Measurements from ENCODE around the gene TOP3B.
A peak's percentile ranks its signal among the peaks of the same experiment; 100 is the strongest.

TOP3B gene

GRCh38 chr22:21982338-21982965 lies at the start of gene TOP3B:
Gene TOP3B, minus strand, starts transcription at chr22:21982787. Its CDS starts 7,078 bp downstream, at chr22:21975709.
- H3K4me3 ChIP-seq (ENCODE audit: low read depth, low read length): peak within 1 kb of the TSS; percentile 91

- H3K4me3 ChIP-seq (ENCODE audit: low read depth, low read length): no peak overlapping the region
Observed at GRCh38 chr22:22031183-22031945, 48.8 kb upstream of the TOP3B start.

GRCh38 chr22:22030493-22031182 lies 48.1 kb upstream of the TOP3B start:
- H3K4me3 ChIP-seq (ENCODE audit: low read depth, low read length): no peak overlapping the region

GRCh38 chr22:22027955-22028354 lies 45.4 kb upstream of the TOP3B start:
- H3K4me3 ChIP-seq (ENCODE audit: low read depth, low read length): no peak overlapping the region

- no peak overlapping the region for H3K4me3 ChIP-seq (ENCODE audit: low read depth, low read length)
Observed at GRCh38 chr22:22026157-22026831, 43.7 kb upstream of the TOP3B start.

- no peak overlapping the region for H3K4me3 ChIP-seq (ENCODE audit: low read depth, low read length)
Observed at GRCh38 chr22:22025320-22026156, 43.0 kb upstream of the TOP3B start.

- H3K4me3 ChIP-seq (ENCODE audit: low read depth, low read length): no peak overlapping the region
Observed at GRCh38 chr22:22024440-22024839, 41.9 kb upstream of the TOP3B start.

- no peak overlapping the region for H3K4me3 ChIP-seq (ENCODE audit: low read depth, low read length)
Observed at GRCh38 chr22:22023581-22024137, 41.1 kb upstream of the TOP3B start.

- no peak overlapping the region for H3K4me3 ChIP-seq (ENCODE audit: low read depth, low read length)
Observed at GRCh38 chr22:22022947-22023534, 40.5 kb upstream of the TOP3B start.

- H3K4me3 ChIP-seq (ENCODE audit: low read depth, low read length): no peak overlapping the region
Observed at GRCh38 chr22:22022255-22022840, 39.8 kb upstream of the TOP3B start.

GRCh38 chr22:22021162-22021750 lies 38.7 kb upstream of the TOP3B start:
- H3K4me3 ChIP-seq (ENCODE audit: low read depth, low read length): no peak overlapping the region

GRCh38 chr22:22020425-22020852 lies 37.9 kb upstream of the TOP3B start:
- no peak overlapping the region for H3K4me3 ChIP-seq (ENCODE audit: low read depth, low read length)

- no peak overlapping the region for H3K4me3 ChIP-seq (ENCODE audit: low read depth, low read length)
Observed at GRCh38 chr22:22019659-22020424, 37.3 kb upstream of the TOP3B start.

- no peak overlapping the region for H3K4me3 ChIP-seq (ENCODE audit: low read depth, low read length)
Observed at GRCh38 chr22:22018825-22019658, 36.5 kb upstream of the TOP3B start.

- H3K4me3 ChIP-seq (ENCODE audit: low read depth, low read length): no peak overlapping the region
Observed at GRCh38 chr22:22015631-22016030, 33.0 kb upstream of the TOP3B start.

GRCh38 chr22:22014285-22014659 lies 31.7 kb upstream of the TOP3B start:
- no peak overlapping the region for H3K4me3 ChIP-seq (ENCODE audit: low read depth, low read length)

GRCh38 chr22:22013559-22014284 lies 31.1 kb upstream of the TOP3B start:
- no peak overlapping the region for H3K4me3 ChIP-seq (ENCODE audit: low read depth, low read length)

Data from iPS-11a (cell line).